B cell (primary cell): Measurements from ENCODE around the gene ZFP57. TPM values are rescaled to one million over a fixed set of nuclear protein-coding genes. Genes with fewer than 3 reads are reported as not detected.

ENCODE experiments used
- ATAC-seq: fragments of 200-7000 bp; cut with Tn5 transposase; one replicate; pipeline ENCODE4 v1.10.0; 2021; ENCODE audit warnings: low read depth, mild to moderate bottlenecking, moderate number of reproducible peaks, moderate library complexity
- CTCF ChIA-PET: fragments of 350-600 bp; sonication (Branson Sonifier 250); formaldehyde crosslinking; loops from one replicate; lab custom pipeline; 2021; ENCODE audit warnings: antibody characterized with exemption, inconsistent platforms; lab: Charles Lee
- POLR2A ChIA-PET: fragments of 350-600 bp; sonication (Branson Sonifier 250); formaldehyde crosslinking; loops from one replicate; lab custom pipeline; 2021; ENCODE audit warnings: antibody characterized with exemption; lab: Charles Lee
- DNase-seq: peaks from one replicate; pipeline ENCODE4 v3.0.0; 2013
- H2AFZ ChIP-seq: 2 replicates; pipeline ENCODE4 v1.6.1; 2012; ENCODE audit warnings: mild to moderate bottlenecking, low read depth, low read length; ENCODE audit not compliant: insufficient read depth, poor library complexity, severe bottlenecking
- H3K27ac ChIP-seq, 2 donors: 1 replicate in 1 of 2; 2 replicates in 1 of 2; pipeline ENCODE4 v1.5.1; 2012 to 2013; ENCODE audit warnings: low read length in 2 of 2, mild to moderate bottlenecking in 2 of 2, moderate library complexity in 1 of 2
- H3K27me3 ChIP-seq, 4 experiments: fragments of 200-600 bp in 1 of 4; sonication (generic) in 1 of 4; replicated peaks in 1 of 4; 1 replicate in 2 of 4; 2 replicates in 2 of 4; pipeline versions ENCODE4 v1.6.1 to v1.7.0; 2013 to 2016; ENCODE audit warnings: low read length in 3 of 4, mild to moderate bottlenecking in 2 of 4, mixed read lengths in 1 of 4, moderate library complexity in 1 of 4; ENCODE audit not compliant: insufficient read depth in 4 of 4, control insufficient read depth in 3 of 4; ENCODE audit errors: control extremely low read depth in 1 of 4
- H3K36me3 ChIP-seq, 2 experiments: replicated peaks in 1 of 2; 1 replicate in 1 of 2; 2 replicates in 1 of 2; pipeline versions ENCODE4 v1.6.1 to v1.7.1; 2013; ENCODE audit warnings: low read length in 1 of 2; ENCODE audit not compliant: insufficient read depth in 2 of 2, control insufficient read depth in 1 of 2; ENCODE audit errors: control extremely low read depth in 1 of 2, extremely low read depth in 1 of 2
- H3K4me1 ChIP-seq, 2 donors: fragments of 200-600 bp in 1 of 2; sonication (generic) in 1 of 2; 1 replicate in 1 of 2; 2 replicates in 1 of 2; pipeline versions ENCODE4 v1.5.1 to v1.6.1; 2013 to 2017; ENCODE audit warnings: low read length in 2 of 2; ENCODE audit not compliant: control insufficient read depth in 2 of 2, insufficient read depth in 2 of 2
- H3K4me2 ChIP-seq: replicated peaks from 2 replicates; pipeline ENCODE3; 2012; ENCODE audit warnings: mild to moderate bottlenecking, low read depth, low read length; ENCODE audit not compliant: poor library complexity, severe bottlenecking
- H3K4me3 ChIP-seq, 5 experiments: fragments of 200-600 bp in 1 of 5; sonication (generic) in 1 of 5; 1 replicate in 3 of 5; 2 replicates in 2 of 5; pipeline versions ENCODE4 v1.5.1 to v1.7.0; 2011 to 2016; ENCODE audit warnings: low read length in 4 of 5, mild to moderate bottlenecking in 4 of 5, low read depth in 2 of 5, control low read depth in 1 of 5, moderate library complexity in 1 of 5; ENCODE audit not compliant: insufficient read depth in 1 of 5; ENCODE audit errors: control extremely low read depth in 1 of 5, extremely low read depth in 1 of 5
- H3K79me2 ChIP-seq: fragments of 200-600 bp; sonication (generic); one replicate; pipeline ENCODE4 v1.6.0; 2016; ENCODE audit warnings: low read length; ENCODE audit not compliant: control insufficient read depth, insufficient read depth
- H3K9ac ChIP-seq: fragments of 200-600 bp; sonication (generic); 2 replicates; pipeline ENCODE4 v1.6.1; 2017; ENCODE audit warnings: mild to moderate bottlenecking, low read length, moderate library complexity
- H3K9me3 ChIP-seq, 3 donors: one replicate each; pipeline versions ENCODE4 v1.6.1 to v1.7.1; 2013; ENCODE audit warnings: low read length in 2 of 3; ENCODE audit not compliant: control insufficient read depth in 2 of 3, insufficient read depth in 1 of 3; ENCODE audit errors: control extremely low read depth in 1 of 3
- H4K20me1 ChIP-seq: 2 replicates; pipeline ENCODE4 v1.6.0; 2012; ENCODE audit warnings: mild to moderate bottlenecking, low read length; ENCODE audit not compliant: insufficient read depth, control insufficient read depth, poor library complexity, severe bottlenecking
- H3K27ac Mint-ChIP-seq: one replicate; pipeline ENCODE4 v1.8.0; 2021; ENCODE audit warnings: mixed read lengths
- H3K27me3 Mint-ChIP-seq: one replicate; pipeline ENCODE4 v1.8.0; 2021; ENCODE audit warnings: mixed read lengths
- H3K4me1 Mint-ChIP-seq: one replicate; pipeline ENCODE4 v1.8.0; 2021; ENCODE audit warnings: mixed read lengths
- H3K4me3 Mint-ChIP-seq: one replicate; pipeline ENCODE4 v1.8.0; 2021; ENCODE audit warnings: mixed read lengths
- H3K9me3 Mint-ChIP-seq: one replicate; pipeline ENCODE4 v1.8.0; 2022; ENCODE audit warnings: mixed read lengths; ENCODE audit not compliant: insufficient read depth
- EZH2 ChIP-seq: IDR thresholded peaks from 2 replicates; pipeline ENCODE4 v1.6.1; 2012; ENCODE audit warnings: borderline replicate concordance, low read depth, mild to moderate bottlenecking, moderate library complexity, low read length; ENCODE audit not compliant: insufficient read depth, poor library complexity, severe bottlenecking
- WGBS: methylation state at CpG from one replicate; pipeline ENCODE4 v1.1.5; 2013; ENCODE audit warnings: missing lambda C conversion rate; ENCODE audit not compliant: insufficient coverage; 5-methylcytosine and 5-hydroxymethylcytosine counted together
- intact Hi-C: fragments of 100-400 bp; cut with micrococcal nuclease; formaldehyde crosslinking; loops from one replicate; pipeline ENCODE4 v1.10.0; 2022
- polyA plus RNA-seq: library from polyadenylated mRNA; depleted of rRNA; stranded (reverse); fragments of >200 nt; gene quantifications from 2 replicates; pipeline ENCODE4 v1.2.3, GENCODE V29; 2012
- total RNA-seq, 2 donors: library from RNA; stranded (reverse); fragments of 120-200 nt in 1 of 2; gene quantifications; 1 replicate in 1 of 2; 2 replicates in 1 of 2; pipeline versions ENCODE4 v1.2.3 to v1.2.4, GENCODE V29; 2013 to 2022
- TF ChIP-seq, protein P1 (sequence below): fragments of 200-600 bp; IDR thresholded peaks from one replicate; pipeline ENCODE4 v1.8.0; 2022; ENCODE audit warnings: antibody characterized with exemption, mild to moderate bottlenecking

Gene ZFP57
- total and polyA plus RNA-seq, 2 donors (not counting 1 experiment from before 2014, with no cell fraction given) = 0.39 to 5.0 TPM

- H3K4me2 ChIP-seq = no peak overlapping the region
- no peaks in the 10 kb centered on the region for H3K79me2 ChIP-seq
- no peak for TF ChIP-seq EZH2
- TF ChIP-seq, protein P1, sequence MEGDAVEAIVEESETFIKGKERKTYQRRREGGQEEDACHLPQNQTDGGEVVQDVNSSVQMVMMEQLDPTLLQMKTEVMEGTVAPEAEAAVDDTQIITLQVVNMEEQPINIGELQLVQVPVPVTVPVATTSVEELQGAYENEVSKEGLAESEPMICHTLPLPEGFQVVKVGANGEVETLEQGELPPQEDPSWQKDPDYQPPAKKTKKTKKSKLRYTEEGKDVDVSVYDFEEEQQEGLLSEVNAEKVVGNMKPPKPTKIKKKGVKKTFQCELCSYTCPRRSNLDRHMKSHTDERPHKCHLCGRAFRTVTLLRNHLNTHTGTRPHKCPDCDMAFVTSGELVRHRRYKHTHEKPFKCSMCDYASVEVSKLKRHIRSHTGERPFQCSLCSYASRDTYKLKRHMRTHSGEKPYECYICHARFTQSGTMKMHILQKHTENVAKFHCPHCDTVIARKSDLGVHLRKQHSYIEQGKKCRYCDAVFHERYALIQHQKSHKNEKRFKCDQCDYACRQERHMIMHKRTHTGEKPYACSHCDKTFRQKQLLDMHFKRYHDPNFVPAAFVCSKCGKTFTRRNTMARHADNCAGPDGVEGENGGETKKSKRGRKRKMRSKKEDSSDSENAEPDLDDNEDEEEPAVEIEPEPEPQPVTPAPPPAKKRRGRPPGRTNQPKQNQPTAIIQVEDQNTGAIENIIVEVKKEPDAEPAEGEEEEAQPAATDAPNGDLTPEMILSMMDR = no peak
- peaks cover 21% of the 10 kb centered on the region for H3K4me1 Mint-ChIP-seq
- H3K27me3 ChIP-seq = no peaks in the 10 kb centered on the region
- DNase-seq (no peak), ATAC-seq (no peak)
- no peak overlapping the region for H3K4me3 ChIP-seq
- no peak overlapping the region for H3K9ac ChIP-seq
- 79% methylated on average over 7 of the region's 8 CpGs for WGBS
- CTCF ChIA-PET = interaction anchor here (3.2 to 3.9 kb wide), 2 partner anchors 27 to 43 kb away, joined by 10 to 21 read pairs; no protein-coding TSS in a partner anchor
- intact Hi-C loops = no loop called here
- no peaks in the 10 kb centered on the region for H3K9me3 Mint-ChIP-seq
- POLR2A ChIA-PET = no interaction called here
- H3K9me3 ChIP-seq = no peaks in the 10 kb centered on the region
- no peaks in the 10 kb centered on the region for H3K36me3 ChIP-seq
- no peaks in the 10 kb centered on the region for H4K20me1 ChIP-seq
- no peak overlapping the region for H3K4me3 Mint-ChIP-seq
- no peak overlapping the region for H3K27ac Mint-ChIP-seq
- peaks cover 15 to 30% of the 10 kb centered on the region in 2 donors for H3K4me1 ChIP-seq
- H2AFZ ChIP-seq = no peak overlapping the region
- H3K27me3 Mint-ChIP-seq = peaks cover 4% of the 10 kb centered on the region
- no peak overlapping the region for H3K27ac ChIP-seq
These were observed 29.5 kb upstream of the ZFP57 start for GRCh38 chr6:29710281-29710941.

DNA sequence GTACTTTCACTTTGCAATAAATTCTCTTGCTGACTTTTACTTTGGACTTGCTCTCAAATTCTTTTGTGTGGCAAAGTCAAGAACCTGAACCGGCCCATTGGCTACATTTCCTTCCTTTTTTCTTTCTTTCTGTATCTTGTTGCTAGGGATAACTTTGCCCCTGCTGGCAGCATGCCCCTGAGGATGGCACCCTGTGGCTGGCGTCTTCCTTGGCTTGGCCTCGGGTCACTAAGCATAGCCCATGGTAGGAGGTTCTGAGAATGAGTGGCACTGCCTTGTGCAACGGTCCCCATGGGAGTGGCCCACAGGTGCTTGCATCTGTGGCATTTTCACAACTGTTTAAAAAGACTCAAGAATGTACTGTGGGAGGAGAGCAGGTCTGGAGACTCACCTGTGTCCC lies 28.2 kb upstream of the ZFP57 start:
- Histone ChIP-seq H2AFZ (peak overlapping the region; percentile 35), H3K9me3 (no peaks in the 10 kb centered on the region), H3K9ac (peak overlapping the region; percentile 47), H3K36me3 (no peaks in the 10 kb centered on the region), H3K4me1 (peaks cover 15 to 30% of the 10 kb centered on the region in 2 donors), H3K79me2 (no peaks in the 10 kb centered on the region), H3K27ac (peak overlapping the region; percentile 28 to 29), H3K27me3 (no peaks in the 10 kb centered on the region), H3K4me3 (peak overlapping the region in 4 of 5 experiments; percentile 3 to 42 (median 37)), H3K4me2 (peak overlapping the region; percentile 67), H4K20me1 (no peaks in the 10 kb centered on the region)
- DNase-seq (no peak), ATAC-seq (peak; percentile 49)
- 7% methylated on average over 2 of the region's 4 CpGs for WGBS
- Mint-ChIP-seq H3K27ac (peak overlapping the region; percentile 71), H3K27me3 (peaks cover 7% of the 10 kb centered on the region), H3K4me1 (peaks cover 21% of the 10 kb centered on the region), H3K4me3 (peak overlapping the region; percentile 76), H3K9me3 (no peaks in the 10 kb centered on the region)
- POLR2A ChIA-PET = no interaction called here
- CTCF ChIA-PET = interaction anchor here (0.6 to 3.9 kb wide), 7 partner anchors 12 to 126 kb away, joined by 3 to 22 read pairs (median 5); no protein-coding TSS in a partner anchor
- no peak for TF ChIP-seq EZH2
- TF ChIP-seq, protein P1 = no peak
- intact Hi-C loops = loop anchor here (1.0 kb wide), 1 partner anchor 40 kb away; no protein-coding TSS in a partner anchor
